HG03108 (cell line): ENCODE results near the gene RTRAF.

Experiments
- ATAC-seq: cut with Tn5 transposase; IDR thresholded peaks from one replicate; pipeline ENCODE4 v1.9.1; 2021; ENCODE audit warnings: moderate library complexity; ENCODE audit not compliant: unreplicated experiment

The RTRAF gene

GRCh38 chr14:51993285-51993920, 4.1 kb downstream of the RTRAF start:
- no peak for ATAC-seq

GRCh38 chr14:51996148-51996746, 6.9 kb downstream of the RTRAF start:
- ATAC-seq: no peak

- no peak for ATAC-seq
Measured at GRCh38 chr14:51998348-51998747, 9.0 kb downstream of the RTRAF start.

GRCh38 chr14:51999084-51999483, 9.7 kb downstream of the RTRAF start:
- no peak for ATAC-seq

- no peak for ATAC-seq
Measured at GRCh38 chr14:52000019-52000582, 10.8 kb downstream of the RTRAF start.

GRCh38 chr14:52000696-52001095, 11.3 kb downstream of the RTRAF start:
- ATAC-seq: no peak

GRCh38 chr14:52002542-52002941, 13.2 kb downstream of the RTRAF start:
- ATAC-seq: no peak

GRCh38 chr14:52003324-52003723, 14.0 kb downstream of the RTRAF start:
- ATAC-seq: no peak

- no peak for ATAC-seq
Measured at GRCh38 chr14:52005625-52006024, 16.3 kb downstream of the RTRAF start.

GRCh38 chr14:52006361-52006760, 17.0 kb downstream of the RTRAF start:
- no peak for ATAC-seq

GRCh38 chr14:52007211-52007610, 17.9 kb downstream of the RTRAF start:
- ATAC-seq: no peak

GRCh38 chr14:52007637-52008036, 18.3 kb downstream of the RTRAF start:
- ATAC-seq: no peak

GRCh38 chr14:52008136-52008535, 18.8 kb downstream of the RTRAF start:
- ATAC-seq: no peak

- ATAC-seq: no peak
Measured at GRCh38 chr14:52010173-52010693, 20.9 kb downstream of the RTRAF start.

GRCh38 chr14:52011523-52011922, 22.2 kb downstream of the RTRAF start:
- ATAC-seq: no peak

- ATAC-seq: no peak
Measured at GRCh38 chr14:52012635-52013034, 23.3 kb downstream of the RTRAF start.

GRCh38 chr14:52013984-52014600, 24.7 kb downstream of the RTRAF start:
- no peak for ATAC-seq

GRCh38 chr14:52014601-52015267, 25.4 kb downstream of the RTRAF start:
- ATAC-seq: no peak

- no peak for ATAC-seq
Measured at GRCh38 chr14:52015411-52016030, 26.2 kb downstream of the RTRAF start.

GRCh38 chr14:52018252-52018651, 28.9 kb downstream of the RTRAF start:
- ATAC-seq: no peak

- ATAC-seq: no peak
Measured at GRCh38 chr14:52018970-52019369, 29.6 kb downstream of the RTRAF start.
